H9 (cell line): ENCODE measurements around the gene MGAT4B. TPM values are rescaled to one million over a fixed set of nuclear protein-coding genes. Genes with fewer than 3 reads are reported as not detected.

ENCODE experiments used
- DNase-seq: peaks from one replicate; pipeline ENCODE4 v3.0.0-alpha.2; 2017
- H2AFZ ChIP-seq: one replicate; pipeline ENCODE4 v1.6.1; 2013; ENCODE audit warnings: mild to moderate bottlenecking, low read length, control low read depth, moderate library complexity
- H2AK5ac ChIP-seq: 2 replicates; pipeline ENCODE4 v1.6.1; 2013; ENCODE audit warnings: low read length, control low read depth, mixed read lengths; ENCODE audit not compliant: insufficient read length
- H2BK120ac ChIP-seq: one replicate; pipeline ENCODE4 v1.6.1; 2013; ENCODE audit warnings: low read depth, mild to moderate bottlenecking, low read length, control low read depth, inconsistent platforms; ENCODE audit not compliant: poor library complexity, severe bottlenecking
- H2BK12ac ChIP-seq: 2 replicates; pipeline ENCODE4 v1.6.1; 2013; ENCODE audit warnings: low read length, control low read depth, mixed read lengths, low read depth; ENCODE audit not compliant: insufficient read length
- H2BK15ac ChIP-seq: 2 replicates; pipeline ENCODE4 v1.6.1; 2013; ENCODE audit warnings: low read depth, low read length, control low read depth
- H2BK20ac ChIP-seq: one replicate; pipeline ENCODE4 v1.6.1; 2013; ENCODE audit warnings: low read depth, mild to moderate bottlenecking, low read length, control low read depth, inconsistent platforms; ENCODE audit not compliant: poor library complexity, severe bottlenecking
- H2BK5ac ChIP-seq: 2 replicates; pipeline ENCODE4 v1.6.1; 2013; ENCODE audit warnings: low read length, control low read depth, mixed read lengths; ENCODE audit not compliant: insufficient read length
- H3K14ac ChIP-seq: 2 replicates; pipeline ENCODE4 v1.6.1; 2013; ENCODE audit warnings: low read length, control low read depth; ENCODE audit not compliant: insufficient read depth
- H3K18ac ChIP-seq: 2 replicates; pipeline ENCODE4 v1.6.1; 2013; ENCODE audit warnings: low read depth, mild to moderate bottlenecking, mixed read lengths, low read length, control low read depth; ENCODE audit not compliant: insufficient read length
- H3K23ac ChIP-seq: 2 replicates; pipeline ENCODE4 v1.6.1; 2013; ENCODE audit warnings: low read length, control low read depth, mixed read lengths, low read depth; ENCODE audit not compliant: insufficient read length
- H3K23me2 ChIP-seq: 2 replicates; pipeline ENCODE4 v1.6.1; 2013; ENCODE audit warnings: low read depth, mild to moderate bottlenecking, mixed read lengths, low read length, control low read depth; ENCODE audit not compliant: insufficient read length, poor library complexity, severe bottlenecking
- H3K27ac ChIP-seq: 2 replicates; pipeline ENCODE4 v1.5.1; 2013; ENCODE audit warnings: low read length, control low read depth, mixed read lengths, low read depth; ENCODE audit not compliant: insufficient read length
- H3K27me3 ChIP-seq: 2 replicates; pipeline ENCODE4 v1.6.1; 2013; ENCODE audit warnings: low read length, control low read depth, inconsistent platforms; ENCODE audit not compliant: insufficient read depth
- H3K4ac ChIP-seq: 2 replicates; pipeline ENCODE4 v1.6.1; 2013; ENCODE audit warnings: low read depth, mild to moderate bottlenecking, control low read depth, inconsistent platforms, low read length, moderate library complexity
- H3K4me1 ChIP-seq: 2 replicates; pipeline ENCODE4 v1.6.1; 2013; ENCODE audit warnings: low read length, control low read depth, inconsistent platforms; ENCODE audit not compliant: insufficient read depth
- H3K4me2 ChIP-seq: 2 replicates; pipeline ENCODE4 v1.6.1; 2013; ENCODE audit warnings: low read length, control low read depth, mixed read lengths; ENCODE audit not compliant: insufficient read length, insufficient read depth
- H3K56ac ChIP-seq: 2 replicates; pipeline ENCODE4 v1.6.1; 2013; ENCODE audit warnings: low read depth, mild to moderate bottlenecking, mixed read lengths, low read length, control low read depth; ENCODE audit not compliant: insufficient read length
- H3K79me1 ChIP-seq: 2 replicates; pipeline ENCODE4 v1.6.1; 2013; ENCODE audit warnings: low read depth, mild to moderate bottlenecking, moderate library complexity, low read length, control low read depth, inconsistent platforms; ENCODE audit not compliant: insufficient read depth, poor library complexity, severe bottlenecking
- H3K79me2 ChIP-seq: 2 replicates; pipeline ENCODE4 v1.6.1; 2013; ENCODE audit warnings: low read length, control low read depth, inconsistent platforms; ENCODE audit not compliant: insufficient read depth
- H3K9ac ChIP-seq: 2 replicates; pipeline ENCODE4 v1.6.1; 2013; ENCODE audit warnings: low read length, control low read depth, mixed read lengths; ENCODE audit not compliant: insufficient read length; ENCODE audit errors: extremely low read depth
- H3K9me3 ChIP-seq: one replicate; pipeline ENCODE4 v1.6.1; 2013; ENCODE audit warnings: low read depth, low read length, inconsistent platforms; ENCODE audit not compliant: control insufficient read depth
- H3T11ph ChIP-seq: one replicate; pipeline ENCODE4 v1.6.1; 2013; ENCODE audit warnings: mild to moderate bottlenecking, low read length, control low read depth, inconsistent platforms
- H4K20me1 ChIP-seq: one replicate; pipeline ENCODE4 v1.6.1; 2013; ENCODE audit not compliant: control insufficient read depth, insufficient read length, insufficient read depth
- H4K5ac ChIP-seq: 2 replicates; pipeline ENCODE4 v1.6.1; 2013; ENCODE audit warnings: low read depth, mild to moderate bottlenecking, mixed read lengths, low read length, control low read depth; ENCODE audit not compliant: insufficient read length
- H4K8ac ChIP-seq: replicated peaks from 2 replicates; pipeline ENCODE4 v1.6.1; 2013; ENCODE audit warnings: low read length, control low read depth, mixed read lengths, low read depth; ENCODE audit not compliant: insufficient read length
- H4K91ac ChIP-seq: 2 replicates; pipeline ENCODE4 v1.6.1; 2013; ENCODE audit warnings: low read depth, mild to moderate bottlenecking, moderate library complexity, mixed read lengths, low read length, control low read depth; ENCODE audit not compliant: insufficient read length
- H3K27ac Mint-ChIP-seq, 3 experiments: 2 replicates in 2 of 3; 3 replicates in 1 of 3; pipeline ENCODE4 v1.8.0; 2020 to 2021; ENCODE audit warnings: mixed read lengths in 3 of 3, mild to moderate bottlenecking in 1 of 3, moderate library complexity in 1 of 3
- H3K27me3 Mint-ChIP-seq: 2 replicates; pipeline ENCODE4 v1.8.0; 2021; ENCODE audit warnings: low read depth, mild to moderate bottlenecking, moderate library complexity, mixed read lengths
- H3K36me3 Mint-ChIP-seq, 3 experiments: 2 replicates in 2 of 3; 3 replicates in 1 of 3; pipeline ENCODE4 v1.8.0; 2020 to 2021; ENCODE audit warnings: low read depth in 3 of 3, mixed read lengths in 3 of 3; ENCODE audit not compliant: insufficient read depth in 1 of 3
- H3K4me1 Mint-ChIP-seq, 2 experiments: 2 replicates each; pipeline ENCODE4 v1.8.0; 2020; ENCODE audit warnings: mixed read lengths in 2 of 2
- H3K4me3 Mint-ChIP-seq, 2 experiments: 2 replicates in 1 of 2; 3 replicates in 1 of 2; pipeline ENCODE4 v1.8.0; 2020 to 2021; ENCODE audit warnings: mild to moderate bottlenecking in 2 of 2, mixed read lengths in 2 of 2, moderate library complexity in 1 of 2
- H3K9me3 Mint-ChIP-seq, 2 experiments: 2 replicates in 1 of 2; 3 replicates in 1 of 2; pipeline ENCODE4 v1.8.0; 2020; ENCODE audit warnings: mild to moderate bottlenecking in 2 of 2, mixed read lengths in 2 of 2, moderate library complexity in 1 of 2
- WGBS: extraction: QIAGEN DNeasy Blood & Tissue Kit; methylation state at CpG from one replicate; pipeline ENCODE4 v1.1.7; 2013; ENCODE audit warnings: missing lambda C conversion rate, low lambda C conversion rate, mixed read lengths; ENCODE audit not compliant: insufficient read length; ENCODE audit errors: extremely low coverage; 5-methylcytosine and 5-hydroxymethylcytosine counted together
- total RNA-seq: library from RNA; stranded (reverse); gene quantifications from 2 replicates; pipeline ENCODE4 v1.2.1, GENCODE V29; 2021
- TF ChIP-seq, protein P1 (sequence below): fragments of 200-600 bp; sonication (generic); conservative IDR thresholded peaks from 3 replicates; pipeline ENCODE4 v1.8.0; 2021; ENCODE audit warnings: antibody characterized with exemption, mild to moderate bottlenecking

Gene MGAT4B
- total RNA-seq, 1 experiment from 2014 or later: 147 TPM

DNA sequence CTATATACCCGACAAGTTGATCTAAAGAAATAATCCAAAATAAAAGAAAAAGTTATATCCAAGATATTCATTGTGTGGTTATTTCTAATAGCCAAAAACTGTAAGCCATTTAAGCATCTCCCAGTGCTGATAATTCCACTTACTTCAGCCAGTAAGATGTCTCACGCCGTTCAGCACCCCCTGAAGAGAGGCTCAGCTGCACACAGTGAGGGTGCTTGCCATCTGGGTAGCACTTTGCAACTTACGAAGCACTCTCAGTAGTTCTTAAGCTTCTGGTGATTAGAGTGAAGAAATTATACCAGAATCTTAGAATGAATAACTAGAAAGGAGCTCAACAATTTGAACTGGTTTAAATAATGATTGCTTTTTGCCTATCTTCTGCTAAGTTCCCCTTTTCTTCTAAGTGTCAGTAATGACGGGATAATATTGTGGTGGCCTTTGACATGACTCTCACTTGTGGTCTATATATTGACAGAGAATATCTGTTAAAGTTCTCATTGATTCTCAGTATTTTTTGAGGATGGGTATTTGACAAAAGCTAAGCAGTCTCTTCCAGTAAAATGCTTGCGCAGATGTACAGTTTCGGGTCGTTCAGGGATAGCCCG lies 39.1 kb downstream of the MGAT4B start:
- Histone ChIP-seq H3K79me1 (peaks cover 11% of the 10 kb centered on the region), H3K23me2 (no peaks in the 10 kb centered on the region), H2BK12ac (no peak overlapping the region), H3K4me1 (no peaks in the 10 kb centered on the region), H3K27ac (no peak overlapping the region), H3K18ac (no peak overlapping the region), H2BK5ac (no peak overlapping the region), H4K20me1 (peaks cover 2% of the 10 kb centered on the region), H2BK15ac (no peak overlapping the region), H3T11ph (no peak overlapping the region), H3K14ac (no peak overlapping the region), H3K23ac (no peak overlapping the region), H3K9me3 (no peaks in the 10 kb centered on the region), H3K4ac (no peak overlapping the region), H2BK20ac (no peak overlapping the region), H2AFZ (no peak overlapping the region), H2AK5ac (no peak overlapping the region), H3K56ac (no peak overlapping the region), H2BK120ac (no peak overlapping the region), H3K4me2 (no peak overlapping the region), H3K27me3 (no peaks in the 10 kb centered on the region), H4K5ac (no peak overlapping the region), H4K91ac (no peak overlapping the region), H3K9ac (no peak overlapping the region), H3K79me2 (peaks cover 5% of the 10 kb centered on the region; the same call in 1 of the 2 replicates), H4K8ac (no peak overlapping the region)
- peaks cover 17 to 20% of the 10 kb centered on the region in 2 experiments for H3K4me1 Mint-ChIP-seq
- WGBS: no CpG with 5 or more reads among the region's 9 CpGs
- no peak overlapping the region for H3K4me3 Mint-ChIP-seq
- H3K36me3 Mint-ChIP-seq: peaks cover 41 to 73% (median 71%) of the 10 kb centered on the region in 3 experiments; a peak in 6 of 7 replicates
- no peak for DNase-seq
- H3K9me3 Mint-ChIP-seq: no peaks in the 10 kb centered on the region
- H3K27ac Mint-ChIP-seq: peak overlapping the region in 1 of 3 experiments; percentile 41; a peak in 2 of 7 replicates
- TF ChIP-seq, protein P1, sequence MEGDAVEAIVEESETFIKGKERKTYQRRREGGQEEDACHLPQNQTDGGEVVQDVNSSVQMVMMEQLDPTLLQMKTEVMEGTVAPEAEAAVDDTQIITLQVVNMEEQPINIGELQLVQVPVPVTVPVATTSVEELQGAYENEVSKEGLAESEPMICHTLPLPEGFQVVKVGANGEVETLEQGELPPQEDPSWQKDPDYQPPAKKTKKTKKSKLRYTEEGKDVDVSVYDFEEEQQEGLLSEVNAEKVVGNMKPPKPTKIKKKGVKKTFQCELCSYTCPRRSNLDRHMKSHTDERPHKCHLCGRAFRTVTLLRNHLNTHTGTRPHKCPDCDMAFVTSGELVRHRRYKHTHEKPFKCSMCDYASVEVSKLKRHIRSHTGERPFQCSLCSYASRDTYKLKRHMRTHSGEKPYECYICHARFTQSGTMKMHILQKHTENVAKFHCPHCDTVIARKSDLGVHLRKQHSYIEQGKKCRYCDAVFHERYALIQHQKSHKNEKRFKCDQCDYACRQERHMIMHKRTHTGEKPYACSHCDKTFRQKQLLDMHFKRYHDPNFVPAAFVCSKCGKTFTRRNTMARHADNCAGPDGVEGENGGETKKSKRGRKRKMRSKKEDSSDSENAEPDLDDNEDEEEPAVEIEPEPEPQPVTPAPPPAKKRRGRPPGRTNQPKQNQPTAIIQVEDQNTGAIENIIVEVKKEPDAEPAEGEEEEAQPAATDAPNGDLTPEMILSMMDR: no peak
- no peaks in the 10 kb centered on the region for H3K27me3 Mint-ChIP-seq
